ENCODE data around the gene CCDC102B.

- TF ChIP-seq EZH2 (IDR thresholded peaks at IDR 0.05; ENCODE audit: low read length, unreplicated experiment) (no peak), CTCF (conservative IDR thresholded peaks at IDR 0.05; ENCODE audit: low read depth, low read length) (no peak), EZH2phosphoT487 (IDR thresholded peaks at IDR 0.05; ENCODE audit: borderline replicate concordance, low read length) (no peak)
These were observed 181.9 kb downstream of the CCDC102B start for GRCh38 chr18:68979737-68980136.
